ENCODE measurements around the gene MYOM1.

The MYOM1 gene

GRCh38 chr18:3147935-3148554 lies 71.7 kb downstream of the MYOM1 start:
- no peak for DNase-seq

GRCh38 chr18:3140986-3141639 lies 78.7 kb downstream of the MYOM1 start:
- no peak for DNase-seq

- DNase-seq: no peak
Observed at GRCh38 chr18:3140342-3140741, 79.4 kb downstream of the MYOM1 start.

- no peak for DNase-seq
Observed at GRCh38 chr18:3139406-3139805, 80.4 kb downstream of the MYOM1 start.

- DNase-seq: no peak
Observed at GRCh38 chr18:3138274-3138975, 81.3 kb downstream of the MYOM1 start.

GRCh38 chr18:3135536-3135935 lies 84.2 kb downstream of the MYOM1 start:
- no peak for DNase-seq

GRCh38 chr18:3132700-3133099 lies 87.1 kb downstream of the MYOM1 start:
- DNase-seq: no peak

GRCh38 chr18:3130344-3130743 lies 89.4 kb downstream of the MYOM1 start:
- DNase-seq: no peak

GRCh38 chr18:3129053-3129864 lies 90.5 kb downstream of the MYOM1 start:
- DNase-seq: peak; percentile 86

GRCh38 chr18:3126457-3127097 lies 93.2 kb downstream of the MYOM1 start:
- DNase-seq: no peak

GRCh38 chr18:3124822-3125221 lies 94.9 kb downstream of the MYOM1 start:
- no peak for DNase-seq

- DNase-seq: no peak
Observed at GRCh38 chr18:3122851-3123250, 96.9 kb downstream of the MYOM1 start.

GRCh38 chr18:3121259-3121658 lies 98.5 kb downstream of the MYOM1 start:
- DNase-seq: no peak

GRCh38 chr18:3120356-3120755 lies 99.4 kb downstream of the MYOM1 start:
- peak; percentile 16 for DNase-seq

- DNase-seq: peak; percentile 24
Observed at GRCh38 chr18:3119401-3120341, 100.1 kb downstream of the MYOM1 start.

GRCh38 chr18:3118195-3119010 lies 101.4 kb downstream of the MYOM1 start:
- no peak for DNase-seq

GRCh38 chr18:3117493-3118192 lies 102.1 kb downstream of the MYOM1 start:
- DNase-seq: no peak

GRCh38 chr18:3115447-3116030 lies 104.2 kb downstream of the MYOM1 start:
- DNase-seq: no peak

- no peak for DNase-seq
Observed at GRCh38 chr18:3114451-3114850, 105.3 kb downstream of the MYOM1 start.

- no peak for DNase-seq
Observed at GRCh38 chr18:3114026-3114425, 105.7 kb downstream of the MYOM1 start.
